Epithelial cell of esophagus (primary cell): ENCODE measurements around the gene TPSAB1.
"Not testable (repeated sequence)": the region's sequence is repeated elsewhere in the genome, so short reads cannot be mapped to it uniquely, and the experiment has no call there.

Experiments used
- DNase-seq: peaks from one replicate; pipeline ENCODE4 v3.0.0; 2010; ENCODE audit warnings: low read depth
- H3K4me3 ChIP-seq: 2 replicates; pipeline ENCODE4 v1.5.1; 2011; ENCODE audit warnings: mild to moderate bottlenecking, low read length, control low read depth
- CTCF ChIP-seq: IDR thresholded peaks from 2 replicates; pipeline ENCODE4 v1.5.1; 2011; ENCODE audit warnings: low read depth, mild to moderate bottlenecking, low read length, control low read depth, inconsistent platforms; ENCODE audit not compliant: insufficient read depth; ENCODE audit errors: missing control alignments

The TPSAB1 gene

GRCh38 chr16:1196494-1196893 is 44.0 kb upstream of the TPSAB1 start:
- TF ChIP-seq CTCF, result no peak
- DNase-seq, result no peak
- no peak overlapping the region for H3K4me3 ChIP-seq

GRCh38 chr16:1197237-1197866 is 43.2 kb upstream of the TPSAB1 start:
- DNase-seq, result no peak
- no peak overlapping the region for H3K4me3 ChIP-seq
- TF ChIP-seq CTCF, result no peak

- H3K4me3 ChIP-seq, result no peak overlapping the region
- no peak for DNase-seq
- no peak for TF ChIP-seq CTCF
These were observed 42.3 kb upstream of the TPSAB1 start for GRCh38 chr16:1198194-1198593.

- H3K4me3 ChIP-seq, DNase-seq: not testable (repeated sequence)
These were observed 41.7 kb upstream of the TPSAB1 start for GRCh38 chr16:1198671-1199346.

- no peak for TF ChIP-seq CTCF
- no peak for DNase-seq
- no peak overlapping the region for H3K4me3 ChIP-seq
These were observed 41.0 kb upstream of the TPSAB1 start for GRCh38 chr16:1199347-1200013.

- no peak for TF ChIP-seq CTCF
- no peak for DNase-seq
- H3K4me3 ChIP-seq, result no peak overlapping the region
These were observed 40.4 kb upstream of the TPSAB1 start for GRCh38 chr16:1200014-1200627.

GRCh38 chr16:1201444-1201843 is 39.1 kb upstream of the TPSAB1 start:
- DNase-seq, result no peak
- no peak for TF ChIP-seq CTCF
- no peak overlapping the region for H3K4me3 ChIP-seq
